GM12878 (cell line): ENCODE results near the gene ZBED2.

Experiments
- EP300 ChIP-seq, 2 experiments: fragments of 150-350 bp in 1 of 2; IDR thresholded peaks; 2 replicates each; pipeline ENCODE4 v1.6.1; 2011 to 2012; ENCODE audit warnings: low read depth in 2 of 2, low read length in 2 of 2, borderline replicate concordance in 1 of 2, improper control_type of control experiment in 1 of 2, inconsistent platforms in 1 of 2; ENCODE audit not compliant: control insufficient read depth in 1 of 2
- POLR2A ChIP-seq: IDR thresholded peaks from 2 replicates; pipeline ENCODE4 v1.6.1; 2011; ENCODE audit warnings: low read depth, mild to moderate bottlenecking, low read length
- SREBF1 ChIP-seq: IDR thresholded peaks from 2 replicates; pipeline ENCODE4 v1.6.1; 2012; ENCODE audit warnings: mild to moderate bottlenecking, low read length
- TF ChIP-seq, protein P1 (sequence below), 3 experiments: IDR thresholded peaks in 2 of 3; conservative IDR thresholded peaks in 1 of 3; 2 replicates each; pipeline ENCODE4 v1.5.1; 2011; ENCODE audit warnings: low read depth in 3 of 3, low read length in 3 of 3, mild to moderate bottlenecking in 3 of 3, control low read depth in 2 of 3, moderate library complexity in 2 of 3, inconsistent platforms in 1 of 3, mixed read lengths in 1 of 3; ENCODE audit not compliant: control insufficient read depth in 2 of 3, insufficient read depth in 1 of 3; ENCODE audit errors: extremely low read depth in 1 of 3
- TF ChIP-seq, protein P2 (sequence below): fragments of 150-350 bp; IDR thresholded peaks from 2 replicates; pipeline ENCODE4 v1.6.1; 2016; ENCODE audit warnings: low read depth, low read length

DNA sequence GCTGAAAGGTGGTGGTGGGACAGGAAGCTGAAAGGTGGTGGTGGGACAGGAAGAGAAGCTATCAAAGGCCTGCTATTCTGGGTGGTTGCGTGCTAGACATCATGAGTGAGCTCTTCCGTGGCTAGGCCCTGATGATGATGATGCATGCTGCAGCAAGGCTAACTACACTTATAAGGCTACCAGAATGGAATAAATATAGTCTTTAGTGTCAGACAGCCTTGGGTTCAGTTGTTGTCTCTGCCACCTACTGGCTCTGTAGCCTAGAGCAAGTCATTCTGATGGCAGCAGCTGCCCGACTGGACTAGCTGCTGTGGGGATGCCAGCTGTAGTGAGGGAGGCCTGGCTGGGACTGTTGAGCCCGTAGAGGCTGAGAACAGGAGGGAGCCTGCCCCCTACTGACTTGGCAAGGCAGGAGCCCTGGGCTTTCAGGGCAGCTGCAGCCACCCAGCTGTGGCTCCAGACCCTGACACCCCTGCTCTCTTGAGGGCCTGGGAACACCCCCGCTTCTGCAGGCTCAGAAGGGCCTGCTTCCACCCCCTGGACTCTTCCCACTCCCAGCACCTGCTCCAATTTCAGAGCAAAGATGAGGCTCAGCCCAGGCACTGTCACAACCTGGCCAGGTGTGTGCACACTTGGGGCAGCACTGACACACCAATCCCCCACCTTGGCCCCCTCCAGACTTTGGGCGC, 21.4 kb upstream of the ZBED2 start:
- TF ChIP-seq POLR2A = no peak
- TF ChIP-seq EP300 (IDR thresholded peaks at IDR 0.05; ENCODE audit: borderline replicate concordance in 1 of 2, control insufficient read depth in 1 of 2, low read depth in 2 of 2, low read length in 2 of 2) = no peak
- TF ChIP-seq, protein P1, sequence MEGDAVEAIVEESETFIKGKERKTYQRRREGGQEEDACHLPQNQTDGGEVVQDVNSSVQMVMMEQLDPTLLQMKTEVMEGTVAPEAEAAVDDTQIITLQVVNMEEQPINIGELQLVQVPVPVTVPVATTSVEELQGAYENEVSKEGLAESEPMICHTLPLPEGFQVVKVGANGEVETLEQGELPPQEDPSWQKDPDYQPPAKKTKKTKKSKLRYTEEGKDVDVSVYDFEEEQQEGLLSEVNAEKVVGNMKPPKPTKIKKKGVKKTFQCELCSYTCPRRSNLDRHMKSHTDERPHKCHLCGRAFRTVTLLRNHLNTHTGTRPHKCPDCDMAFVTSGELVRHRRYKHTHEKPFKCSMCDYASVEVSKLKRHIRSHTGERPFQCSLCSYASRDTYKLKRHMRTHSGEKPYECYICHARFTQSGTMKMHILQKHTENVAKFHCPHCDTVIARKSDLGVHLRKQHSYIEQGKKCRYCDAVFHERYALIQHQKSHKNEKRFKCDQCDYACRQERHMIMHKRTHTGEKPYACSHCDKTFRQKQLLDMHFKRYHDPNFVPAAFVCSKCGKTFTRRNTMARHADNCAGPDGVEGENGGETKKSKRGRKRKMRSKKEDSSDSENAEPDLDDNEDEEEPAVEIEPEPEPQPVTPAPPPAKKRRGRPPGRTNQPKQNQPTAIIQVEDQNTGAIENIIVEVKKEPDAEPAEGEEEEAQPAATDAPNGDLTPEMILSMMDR (IDR thresholded peaks at IDR 0.05 in 2 of 3, conservative IDR thresholded peaks at IDR 0.05 in 1 of 3; ENCODE audit: control insufficient read depth in 2 of 3, extremely low read depth in 1 of 3, insufficient read depth in 1 of 3, low read depth in 3 of 3, low read length in 3 of 3) = peak; percentile 16 to 29 (median 20); a peak in 4 of 6 replicates
- no peak for TF ChIP-seq SREBF1
- TF ChIP-seq, protein P2, sequence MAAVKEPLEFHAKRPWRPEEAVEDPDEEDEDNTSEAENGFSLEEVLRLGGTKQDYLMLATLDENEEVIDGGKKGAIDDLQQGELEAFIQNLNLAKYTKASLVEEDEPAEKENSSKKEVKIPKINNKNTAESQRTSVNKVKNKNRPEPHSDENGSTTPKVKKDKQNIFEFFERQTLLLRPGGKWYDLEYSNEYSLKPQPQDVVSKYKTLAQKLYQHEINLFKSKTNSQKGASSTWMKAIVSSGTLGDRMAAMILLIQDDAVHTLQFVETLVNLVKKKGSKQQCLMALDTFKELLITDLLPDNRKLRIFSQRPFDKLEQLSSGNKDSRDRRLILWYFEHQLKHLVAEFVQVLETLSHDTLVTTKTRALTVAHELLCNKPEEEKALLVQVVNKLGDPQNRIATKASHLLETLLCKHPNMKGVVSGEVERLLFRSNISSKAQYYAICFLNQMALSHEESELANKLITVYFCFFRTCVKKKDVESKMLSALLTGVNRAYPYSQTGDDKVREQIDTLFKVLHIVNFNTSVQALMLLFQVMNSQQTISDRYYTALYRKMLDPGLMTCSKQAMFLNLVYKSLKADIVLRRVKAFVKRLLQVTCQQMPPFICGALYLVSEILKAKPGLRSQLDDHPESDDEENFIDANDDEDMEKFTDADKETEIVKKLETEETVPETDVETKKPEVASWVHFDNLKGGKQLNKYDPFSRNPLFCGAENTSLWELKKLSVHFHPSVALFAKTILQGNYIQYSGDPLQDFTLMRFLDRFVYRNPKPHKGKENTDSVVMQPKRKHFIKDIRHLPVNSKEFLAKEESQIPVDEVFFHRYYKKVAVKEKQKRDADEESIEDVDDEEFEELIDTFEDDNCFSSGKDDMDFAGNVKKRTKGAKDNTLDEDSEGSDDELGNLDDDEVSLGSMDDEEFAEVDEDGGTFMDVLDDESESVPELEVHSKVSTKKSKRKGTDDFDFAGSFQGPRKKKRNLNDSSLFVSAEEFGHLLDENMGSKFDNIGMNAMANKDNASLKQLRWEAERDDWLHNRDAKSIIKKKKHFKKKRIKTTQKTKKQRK = no peak
